Measurements from ENCODE around the gene LUC7L3.
A peak's percentile ranks its signal among the peaks of the same experiment; 100 is the strongest.
"Not testable (repeated sequence)": the region's sequence is repeated elsewhere in the genome, so short reads cannot be mapped to it uniquely, and the experiment has no call there.

LUC7L3 gene

DNA sequence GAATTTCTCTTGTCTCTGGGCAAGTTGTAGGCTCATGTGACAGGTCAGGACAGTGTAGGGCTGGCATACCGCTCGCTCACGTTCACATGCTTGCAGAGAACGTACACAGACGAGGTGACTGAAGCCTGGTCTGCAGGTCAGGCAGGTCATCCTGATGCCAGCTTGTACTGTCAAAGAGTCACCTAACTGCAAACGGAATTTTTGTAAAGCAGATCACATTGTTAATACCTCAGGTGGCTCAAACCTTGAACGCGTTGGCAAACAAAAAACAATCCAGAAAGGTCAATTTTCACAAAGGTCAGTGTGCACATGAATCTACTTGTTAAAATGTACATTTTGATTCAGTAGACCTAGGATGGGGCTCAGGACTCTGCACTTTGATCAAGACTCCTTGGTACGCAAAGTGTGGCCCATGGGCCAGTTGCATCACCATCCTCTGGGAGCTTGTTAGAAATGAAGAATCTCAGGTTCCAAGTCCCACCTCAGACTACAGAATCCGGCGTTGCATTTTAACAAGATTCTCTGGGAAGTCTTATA lies 40.3 kb upstream of the LUC7L3 start:
- Histone ChIP-seq H3K4me3 (ENCODE audit: low read length) (no peak overlapping the region), H3K9ac (ENCODE audit: low read length) (no peak overlapping the region), H2AFZ (ENCODE audit: low read length) (no peak overlapping the region), H3K36me3 (replicated peaks; ENCODE audit: insufficient read depth, low read length) (no peaks in the 10 kb centered on the region), H3K27me3 (replicated peaks; ENCODE audit: insufficient read depth, low read length) (0 out of 2 replicates have a peak, but pooled peaks cover 8% of the 10 kb centered on the region), H3K9me3 (replicated peaks; ENCODE audit: insufficient read depth, low read length) (no peaks in the 10 kb centered on the region), H4K20me1 (ENCODE audit: insufficient read depth, low read length) (no peaks in the 10 kb centered on the region), H3K9me2 (replicated peaks; ENCODE audit: insufficient read depth, low read length) (no peaks in the 10 kb centered on the region), H3F3A (ENCODE audit: insufficient read depth, low read length) (no peaks in the 10 kb centered on the region), H3K79me2 (ENCODE audit: low read length) (no peaks in the 10 kb centered on the region), H3K4me2 (ENCODE audit: low read depth, low read length) (no peak overlapping the region), H3K27ac (ENCODE audit: low read length) (no peak overlapping the region), H3K4me1 (ENCODE audit: low read length) (no peaks in the 10 kb centered on the region)
- no peak for TF ChIP-seq CTCF (IDR thresholded peaks at IDR 0.05; ENCODE audit: low read length)
- TF ChIP-seq EZH2phosphoT487 (IDR thresholded peaks at IDR 0.05; ENCODE audit: low read length): no peak
- no peak for TF ChIP-seq EZH2 (optimal IDR thresholded peaks at IDR 0.05; ENCODE audit: low read depth, low read length)
- DNase-seq: no peak

- no peaks in the 10 kb centered on the region for H3K79me2 ChIP-seq (ENCODE audit: low read length)
- H3F3A ChIP-seq (ENCODE audit: insufficient read depth, low read length): no peaks in the 10 kb centered on the region
- DNase-seq: no peak
- TF ChIP-seq EZH2 (optimal IDR thresholded peaks at IDR 0.05; ENCODE audit: low read depth, low read length): no peak
- TF ChIP-seq EZH2phosphoT487 (IDR thresholded peaks at IDR 0.05; ENCODE audit: low read length): no peak
- no peak overlapping the region for H2AFZ ChIP-seq (ENCODE audit: low read length)
- H4K20me1 ChIP-seq (ENCODE audit: insufficient read depth, low read length): no peaks in the 10 kb centered on the region
- no peaks in the 10 kb centered on the region for H3K36me3 ChIP-seq (replicated peaks; ENCODE audit: insufficient read depth, low read length)
- H3K4me1 ChIP-seq (ENCODE audit: low read length): no peaks in the 10 kb centered on the region
- H3K9me2 ChIP-seq (replicated peaks; ENCODE audit: insufficient read depth, low read length): no peaks in the 10 kb centered on the region
- no peaks in the 10 kb centered on the region for H3K9me3 ChIP-seq (replicated peaks; ENCODE audit: insufficient read depth, low read length)
- H3K4me3 ChIP-seq (ENCODE audit: low read length): no peak overlapping the region
- no peak overlapping the region for H3K9ac ChIP-seq (ENCODE audit: low read length)
- 0 out of 2 replicates have a peak, but pooled peaks cover 8% of the 10 kb centered on the region for H3K27me3 ChIP-seq (replicated peaks; ENCODE audit: insufficient read depth, low read length)
- H3K27ac ChIP-seq (ENCODE audit: low read length): no peak overlapping the region
- H3K4me2 ChIP-seq (ENCODE audit: low read depth, low read length): no peak overlapping the region
Measured at GRCh38 chr17:50680126-50680525, 39.3 kb upstream of the LUC7L3 start.

DNA sequence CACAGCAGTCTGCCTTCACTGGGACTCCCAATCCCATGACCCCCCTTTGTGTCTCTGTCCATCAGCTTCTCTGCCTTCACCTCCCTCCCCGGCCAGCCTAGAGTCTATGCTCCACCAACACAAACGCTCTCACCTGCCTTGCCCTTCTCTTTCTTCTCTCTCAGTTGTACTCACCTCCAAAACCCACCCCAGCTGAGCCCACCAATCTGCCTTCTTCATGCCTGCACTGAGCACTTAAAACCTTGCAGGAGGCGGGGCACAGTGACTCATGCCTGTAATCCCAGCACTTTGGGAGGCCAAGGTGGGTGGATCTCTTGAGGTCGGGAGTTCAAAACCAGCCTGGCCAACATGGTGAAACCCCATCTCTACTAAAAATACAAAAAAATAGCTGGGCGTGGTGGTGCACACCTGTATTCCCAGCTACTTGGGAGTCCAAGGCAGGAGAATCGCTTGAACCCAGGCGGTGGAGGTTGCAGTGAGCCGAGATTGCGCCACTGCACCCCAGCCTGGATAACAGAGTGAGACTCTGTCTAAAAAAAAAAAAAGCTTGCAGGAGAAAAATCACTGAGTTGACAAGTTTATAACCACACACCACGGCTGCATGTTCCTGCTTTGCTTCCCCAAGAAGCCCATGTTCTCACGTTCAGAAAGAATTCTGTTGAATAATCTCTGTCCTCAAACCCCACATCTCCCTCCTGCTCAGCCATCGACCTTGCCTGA lies 38.7 kb upstream of the LUC7L3 start:
- peak overlapping the region; percentile 8; the same call in 1 of the 2 replicates for H3K4me2 ChIP-seq (ENCODE audit: low read depth, low read length)
- not testable (repeated sequence) for H3K9me2 ChIP-seq (replicated peaks; ENCODE audit: insufficient read depth, low read length); H3K36me3 ChIP-seq (replicated peaks; ENCODE audit: insufficient read depth, low read length); H3F3A ChIP-seq (ENCODE audit: insufficient read depth, low read length); H4K20me1 ChIP-seq (ENCODE audit: insufficient read depth, low read length); H3K9me3 ChIP-seq (replicated peaks; ENCODE audit: insufficient read depth, low read length); H3K4me1 ChIP-seq (ENCODE audit: low read length); H3K9ac ChIP-seq (ENCODE audit: low read length); DNase-seq; H3K4me3 ChIP-seq (ENCODE audit: low read length); H3K27me3 ChIP-seq (replicated peaks; ENCODE audit: insufficient read depth, low read length); H2AFZ ChIP-seq (ENCODE audit: low read length); H3K27ac ChIP-seq (ENCODE audit: low read length); H3K79me2 ChIP-seq (ENCODE audit: low read length)

- no peak for TF ChIP-seq CTCF (IDR thresholded peaks at IDR 0.05; ENCODE audit: low read length)
- no peak for TF ChIP-seq EZH2phosphoT487 (IDR thresholded peaks at IDR 0.05; ENCODE audit: low read length)
- TF ChIP-seq EZH2 (optimal IDR thresholded peaks at IDR 0.05; ENCODE audit: low read depth, low read length): no peak
- no peaks in the 10 kb centered on the region for H3K4me1 ChIP-seq (ENCODE audit: low read length)
- H3K79me2 ChIP-seq (ENCODE audit: low read length): no peaks in the 10 kb centered on the region
- H3K36me3 ChIP-seq (replicated peaks; ENCODE audit: insufficient read depth, low read length): no peaks in the 10 kb centered on the region
- no peak for DNase-seq
- no peaks in the 10 kb centered on the region for H4K20me1 ChIP-seq (ENCODE audit: insufficient read depth, low read length)
- peak overlapping the region; percentile 8; the same call in 1 of the 2 replicates for H3K4me2 ChIP-seq (ENCODE audit: low read depth, low read length)
- no peak overlapping the region for H3K4me3 ChIP-seq (ENCODE audit: low read length)
- no peak overlapping the region for H3K9ac ChIP-seq (ENCODE audit: low read length)
- H3K9me2 ChIP-seq (replicated peaks; ENCODE audit: insufficient read depth, low read length): no peaks in the 10 kb centered on the region
- 0 out of 2 replicates have a peak, but pooled peaks cover 8% of the 10 kb centered on the region for H3K27me3 ChIP-seq (replicated peaks; ENCODE audit: insufficient read depth, low read length)
- no peaks in the 10 kb centered on the region for H3F3A ChIP-seq (ENCODE audit: insufficient read depth, low read length)
- H2AFZ ChIP-seq (ENCODE audit: low read length): no peak overlapping the region
- no peaks in the 10 kb centered on the region for H3K9me3 ChIP-seq (replicated peaks; ENCODE audit: insufficient read depth, low read length)
- no peak overlapping the region for H3K27ac ChIP-seq (ENCODE audit: low read length)
Measured at GRCh38 chr17:50681263-50682200, 37.9 kb upstream of the LUC7L3 start.

Data from MM.1S (cell line).